ENCODE results near the gene GUCY1B1. TPM values are rescaled to one million over a fixed set of nuclear protein-coding genes. Genes with fewer than 3 reads are reported as not detected.

GUCY1B1 gene
- total RNA-seq, 2 experiments from 2014 or later, result not detected

- Histone ChIP-seq H3K36me3 (ENCODE audit: insufficient read depth, low read length) (no peaks in the 10 kb centered on the region), H2AFZ (ENCODE audit: low read length) (no peak overlapping the region), H3K79me2 (ENCODE audit: insufficient read depth, low read depth, low read length) (no peaks in the 10 kb centered on the region), H3K4me3 (ENCODE audit: low read depth, low read length, poor library complexity, severe bottlenecking) (no peak overlapping the region), H3K9me3 (ENCODE audit: low read length) (no peaks in the 10 kb centered on the region), H3K4me2 (ENCODE audit: low read length) (no peak overlapping the region), H3K4me1 (ENCODE audit: insufficient read depth, low read length, poor library complexity, severe bottlenecking) (no peaks in the 10 kb centered on the region), H4K20me1 (ENCODE audit: insufficient read depth, low read length) (no peaks in the 10 kb centered on the region), H3K27ac (ENCODE audit: low read depth, low read length, poor library complexity, severe bottlenecking) (no peak overlapping the region), H3K9me2 (ENCODE audit: insufficient read depth, low read length) (no peaks in the 10 kb centered on the region)
- no peak for DNase-seq (ENCODE audit: low spot score)
- ChIA-PET CTCF (ENCODE audit: unreplicated experiment) (no interaction called here), POLR2A (interaction anchor here (0.7 kb wide), 1 partner anchor 1164 kb away, joined by 4 read pairs; no protein-coding TSS in a partner anchor)
- no peak for TF ChIP-seq EZH2phosphoT487 (IDR thresholded peaks at IDR 0.05; ENCODE audit: borderline replicate concordance, low read depth, low read length)
- no peak for TF ChIP-seq CTCF (conservative IDR thresholded peaks at IDR 0.05; ENCODE audit: low read length)
- intact Hi-C loops (cut with micrococcal nuclease; ENCODE audit: unreplicated experiment), result no loop called here
- no TSS peak for BruUV-seq (replicated peaks)
Observed at GRCh38 chr4:155773196-155773800, 14.5 kb downstream of the GUCY1B1 start.

DNA sequence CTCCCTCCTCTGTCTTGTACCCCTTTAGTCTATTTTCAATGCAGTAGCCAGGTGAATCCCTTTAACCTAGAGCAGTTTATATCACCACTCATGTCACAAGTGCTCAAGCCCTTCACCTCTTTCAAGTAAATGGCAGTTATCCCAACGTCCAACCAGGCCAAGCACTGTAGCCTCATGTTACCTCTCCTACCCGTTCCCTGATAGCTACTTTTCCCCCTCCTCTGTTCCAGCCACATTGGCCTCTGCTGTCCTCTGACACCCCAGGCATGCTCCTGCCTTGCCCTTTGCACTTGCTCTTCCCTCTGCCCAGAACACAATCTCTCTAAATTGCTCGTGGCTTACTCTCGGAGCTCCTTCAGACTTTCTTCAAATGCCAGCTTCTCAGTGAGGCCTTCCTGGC lies 15.2 kb downstream of the GUCY1B1 start:
- ChIA-PET CTCF (ENCODE audit: unreplicated experiment) (no interaction called here), POLR2A (no interaction called here)
- Histone ChIP-seq H3K9me3 (ENCODE audit: low read length) (no peaks in the 10 kb centered on the region), H2AFZ (ENCODE audit: low read length) (no peak overlapping the region), H3K36me3 (ENCODE audit: insufficient read depth, low read length) (no peaks in the 10 kb centered on the region), H3K9me2 (ENCODE audit: insufficient read depth, low read length) (no peaks in the 10 kb centered on the region), H3K4me1 (ENCODE audit: insufficient read depth, low read length, poor library complexity, severe bottlenecking) (no peaks in the 10 kb centered on the region), H3K4me2 (ENCODE audit: low read length) (no peak overlapping the region), H3K4me3 (ENCODE audit: low read depth, low read length, poor library complexity, severe bottlenecking) (no peak overlapping the region), H3K27ac (ENCODE audit: low read depth, low read length, poor library complexity, severe bottlenecking) (no peak overlapping the region), H3K79me2 (ENCODE audit: insufficient read depth, low read depth, low read length) (no peaks in the 10 kb centered on the region), H4K20me1 (ENCODE audit: insufficient read depth, low read length) (no peaks in the 10 kb centered on the region)
- no peak for TF ChIP-seq CTCF (conservative IDR thresholded peaks at IDR 0.05; ENCODE audit: low read length)
- no peak for TF ChIP-seq EZH2phosphoT487 (IDR thresholded peaks at IDR 0.05; ENCODE audit: borderline replicate concordance, low read depth, low read length)
- BruUV-seq (replicated peaks), result no TSS peak
- no peak for DNase-seq (ENCODE audit: low spot score)
- intact Hi-C loops (cut with micrococcal nuclease; ENCODE audit: unreplicated experiment), result no loop called here

DNA sequence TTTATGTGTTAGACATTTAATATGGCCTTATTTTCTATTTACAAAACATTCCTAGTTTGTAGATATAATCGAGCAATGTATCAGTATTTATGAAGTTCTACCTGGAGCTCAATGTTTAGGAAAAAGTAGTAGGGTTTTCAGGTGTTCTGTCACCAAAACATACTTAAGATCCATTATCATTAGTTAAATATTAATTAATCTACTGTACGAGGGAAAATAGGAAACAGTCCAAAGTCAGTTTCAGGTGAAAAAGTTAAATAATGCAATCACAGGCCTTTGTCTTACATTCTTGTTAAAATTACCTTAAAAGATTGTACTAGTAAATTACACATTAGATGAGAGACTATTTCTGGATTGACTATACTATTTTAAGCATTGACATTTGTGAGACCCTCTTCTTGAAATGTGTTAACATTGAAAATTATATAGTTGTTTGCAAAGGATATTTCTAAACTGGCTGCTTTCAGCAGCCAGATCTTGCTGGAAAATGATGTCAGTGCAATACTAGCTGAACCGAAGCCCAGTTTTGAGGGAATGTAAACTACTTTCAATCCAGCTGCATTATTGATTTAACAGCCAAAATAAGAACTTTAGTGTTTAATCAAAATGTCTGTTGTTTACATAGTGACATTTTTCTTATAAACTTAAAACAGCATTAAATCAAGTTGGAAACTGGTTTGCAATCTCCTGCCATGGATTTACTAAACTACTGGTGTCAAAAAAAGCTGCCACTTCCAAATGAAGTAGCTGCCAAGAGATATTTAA lies 19.3 kb downstream of the GUCY1B1 start:
- POLR2A ChIA-PET, result interaction anchor here (0.6 kb wide), 1 partner anchor 1079 kb away, joined by 3 read pairs; no protein-coding TSS in a partner anchor
- no peak overlapping the region for H2AFZ ChIP-seq (ENCODE audit: low read length)
- H3K9me2 ChIP-seq (ENCODE audit: insufficient read depth, low read length), result no peaks in the 10 kb centered on the region
- intact Hi-C loops (cut with micrococcal nuclease; ENCODE audit: unreplicated experiment), result no loop called here
- H3K27ac ChIP-seq (ENCODE audit: low read depth, low read length, poor library complexity, severe bottlenecking), result no peak overlapping the region
- BruUV-seq (replicated peaks), result no TSS peak
- CTCF ChIA-PET (ENCODE audit: unreplicated experiment), result no interaction called here
- no peak overlapping the region for H3K4me3 ChIP-seq (ENCODE audit: low read depth, low read length, poor library complexity, severe bottlenecking)
- no peaks in the 10 kb centered on the region for H3K4me1 ChIP-seq (ENCODE audit: insufficient read depth, low read length, poor library complexity, severe bottlenecking)
- DNase-seq (ENCODE audit: low spot score), result no peak
- no peaks in the 10 kb centered on the region for H4K20me1 ChIP-seq (ENCODE audit: insufficient read depth, low read length)
- TF ChIP-seq CTCF (conservative IDR thresholded peaks at IDR 0.05; ENCODE audit: low read length), result no peak
- TF ChIP-seq EZH2phosphoT487 (IDR thresholded peaks at IDR 0.05; ENCODE audit: borderline replicate concordance, low read depth, low read length), result no peak
- no peaks in the 10 kb centered on the region for H3K9me3 ChIP-seq (ENCODE audit: low read length)
- H3K79me2 ChIP-seq (ENCODE audit: insufficient read depth, low read depth, low read length), result no peaks in the 10 kb centered on the region
- H3K36me3 ChIP-seq (ENCODE audit: insufficient read depth, low read length), result no peaks in the 10 kb centered on the region
- no peak overlapping the region for H3K4me2 ChIP-seq (ENCODE audit: low read length)

Measured in OCI-LY7 (cell line).